HS-27A (cell line): Measurements from ENCODE around the gene TMEM130.

ENCODE experiments used
- DNase-seq: peaks from one replicate; pipeline ENCODE4 v3.0.0-alpha.2; 2012; ENCODE audit warnings: low read depth, missing footprints

TMEM130 gene

GRCh38 chr7:98807068-98808048, 62.5 kb downstream of the TMEM130 start:
- DNase-seq, result no peak

- DNase-seq, result no peak
Observed at GRCh38 chr7:98805956-98806838, 63.6 kb downstream of the TMEM130 start.

DNA sequence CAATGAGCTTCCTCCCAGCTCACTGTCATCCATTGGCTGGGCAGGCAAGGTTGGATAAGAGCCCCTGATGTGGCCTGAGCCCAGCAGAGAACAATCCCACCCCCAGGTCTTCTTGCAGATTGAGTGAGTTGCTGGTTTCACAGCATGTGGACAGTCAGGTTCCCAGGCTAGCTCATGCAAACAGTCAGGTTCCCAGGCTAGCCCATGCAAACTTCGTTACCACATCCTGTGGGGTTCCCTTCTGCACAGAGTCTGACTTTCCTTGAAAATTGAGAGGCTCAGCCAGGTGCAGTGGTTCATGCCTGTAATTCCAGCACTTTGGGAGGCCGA, 67.1 kb downstream of the TMEM130 start:
- no peak for DNase-seq

- no peak for DNase-seq
Observed at GRCh38 chr7:98802088-98802780, 67.6 kb downstream of the TMEM130 start.

GRCh38 chr7:98800996-98801395, 68.8 kb downstream of the TMEM130 start:
- no peak for DNase-seq

DNA sequence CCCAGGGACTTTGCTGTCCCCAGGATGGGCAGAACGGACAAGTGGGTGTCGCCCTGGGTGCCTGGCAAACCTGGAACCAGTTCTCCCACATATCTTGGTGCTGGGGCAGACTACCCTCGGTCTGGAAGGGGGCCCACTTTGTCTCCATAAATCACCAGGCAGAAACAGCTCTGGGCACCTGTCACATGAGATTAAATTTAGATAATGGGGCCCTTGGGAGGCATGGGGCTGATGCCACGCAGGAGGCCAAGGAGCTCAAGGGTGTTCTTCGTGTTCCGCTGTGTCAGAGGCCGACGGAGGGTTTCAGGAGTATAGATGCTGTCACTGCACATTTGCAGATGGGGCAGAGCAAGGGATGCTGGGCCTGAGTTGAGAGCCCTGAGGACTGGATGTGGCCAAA, 72.7 kb downstream of the TMEM130 start:
- DNase-seq, result no peak
